Neural progenitor cell (in vitro differentiated cells): Measurements from ENCODE around the gene PIGQ.

Experiments
- CTCF ChIP-seq: fragments of 200-600 bp; sonication (generic); IDR thresholded peaks from 2 replicates; pipeline ENCODE4 v1.5.1; 2017; ENCODE audit warnings: antibody characterized with exemption, mild to moderate bottlenecking
- EZH2 ChIP-seq: fragments of 200-600 bp; sonication (generic); IDR thresholded peaks from 2 replicates; pipeline ENCODE4 v1.6.1; 2017; ENCODE audit warnings: antibody characterized with exemption, mild to moderate bottlenecking, moderate library complexity
- EZH2phosphoT487 ChIP-seq: fragments of 200-600 bp; sonication (generic); IDR thresholded peaks from 2 replicates; pipeline ENCODE4 v1.6.1; 2017; ENCODE audit warnings: antibody characterized with exemption

- no peak for TF ChIP-seq CTCF
- TF ChIP-seq EZH2, result no peak
- TF ChIP-seq EZH2phosphoT487, result no peak
Observed at GRCh38 chr16:533391-534123, 36.2 kb upstream of the PIGQ start.
